ENCODE data around the gene UGT3A1.

GRCh38 chr5:35954175-35954574 is 37.0 kb downstream of the UGT3A1 start:
- TF ChIP-seq CTCF (IDR thresholded peaks at IDR 0.05) (no peak), EZH2phosphoT487 (IDR thresholded peaks at IDR 0.05; ENCODE audit: borderline replicate concordance, low read depth) (no peak), GABPA (IDR thresholded peaks at IDR 0.05; ENCODE audit: low read depth) (no peak), SIN3A (IDR thresholded peaks at IDR 0.05; ENCODE audit: borderline replicate concordance, low read depth, low read length) (no peak), JUND (IDR thresholded peaks at IDR 0.05) (no peak), REST (IDR thresholded peaks at IDR 0.05; ENCODE audit: low read depth, low read length) (no peak), SMC3 (IDR thresholded peaks at IDR 0.05; ENCODE audit: low read depth, low read length) (no peak), NRF1 (IDR thresholded peaks at IDR 0.05; ENCODE audit: low read depth, low read length) (no peak), POLR2AphosphoS5 (IDR thresholded peaks at IDR 0.05; ENCODE audit: low read depth, low read length) (no peak), ELF1 (IDR thresholded peaks at IDR 0.05) (no peak), GATA2 (CRISPR knock-in tag; IDR thresholded peaks at IDR 0.05) (no peak)
